Right forelimb (tissue), 1 donor: Measurements from ENCODE around the gene DOCK9.
"Not testable (repeated sequence)": the region's sequence is repeated elsewhere in the genome, so short reads cannot be mapped to it uniquely, and the experiment has no call there.

Experiments
- DNase-seq: peaks from one replicate; pipeline ENCODE4 v3.0.0-alpha.2; 2018

The DOCK9 gene

GRCh38 chr13:98915981-98916380 is 61.9 kb downstream of the DOCK9 start:
- no peak for DNase-seq

DNA sequence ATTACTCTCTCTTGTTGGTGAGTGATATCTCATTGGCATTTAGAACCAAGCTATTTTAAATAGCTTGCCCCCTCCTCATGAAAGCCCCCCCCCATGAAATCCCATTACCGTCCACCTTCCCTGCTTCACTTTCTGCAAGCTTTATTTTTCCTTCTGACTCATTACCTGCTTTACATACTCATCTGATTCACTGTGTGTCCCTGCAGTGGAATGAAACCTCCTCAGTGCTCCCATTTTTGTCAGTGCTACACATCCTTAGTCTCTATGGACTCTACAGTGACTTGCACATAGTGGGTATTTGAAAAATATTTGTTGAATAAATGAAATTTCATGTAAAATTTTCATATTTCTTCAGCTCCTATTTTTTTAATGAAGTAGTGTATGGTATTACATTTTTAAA is 62.3 kb downstream of the DOCK9 start:
- DNase-seq = no peak

GRCh38 chr13:98913741-98914140 is 64.1 kb downstream of the DOCK9 start:
- DNase-seq = no peak

DNA sequence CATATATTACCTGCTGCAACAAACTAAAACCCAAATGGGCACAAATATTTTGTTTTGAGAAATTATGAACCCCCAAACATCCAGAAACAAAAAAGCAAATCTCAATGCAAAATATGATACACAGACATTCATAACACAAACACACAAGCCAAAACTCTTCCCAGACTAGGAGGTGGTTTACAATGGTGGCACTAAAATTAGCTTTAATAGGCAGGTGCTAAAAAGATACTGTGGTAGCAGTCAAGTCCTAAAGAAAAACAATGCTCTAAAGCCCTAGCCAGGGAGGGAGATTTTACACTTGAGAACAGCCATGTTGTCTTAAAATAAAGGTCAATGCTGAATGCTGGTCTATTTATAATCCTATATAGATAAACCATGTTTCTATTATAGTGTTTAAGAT is 65.0 kb downstream of the DOCK9 start:
- no peak for DNase-seq

- DNase-seq = no peak
Measured at GRCh38 chr13:98910501-98910951, 67.3 kb downstream of the DOCK9 start.

- DNase-seq = no peak
Measured at GRCh38 chr13:98909016-98909415, 68.8 kb downstream of the DOCK9 start.

DNA sequence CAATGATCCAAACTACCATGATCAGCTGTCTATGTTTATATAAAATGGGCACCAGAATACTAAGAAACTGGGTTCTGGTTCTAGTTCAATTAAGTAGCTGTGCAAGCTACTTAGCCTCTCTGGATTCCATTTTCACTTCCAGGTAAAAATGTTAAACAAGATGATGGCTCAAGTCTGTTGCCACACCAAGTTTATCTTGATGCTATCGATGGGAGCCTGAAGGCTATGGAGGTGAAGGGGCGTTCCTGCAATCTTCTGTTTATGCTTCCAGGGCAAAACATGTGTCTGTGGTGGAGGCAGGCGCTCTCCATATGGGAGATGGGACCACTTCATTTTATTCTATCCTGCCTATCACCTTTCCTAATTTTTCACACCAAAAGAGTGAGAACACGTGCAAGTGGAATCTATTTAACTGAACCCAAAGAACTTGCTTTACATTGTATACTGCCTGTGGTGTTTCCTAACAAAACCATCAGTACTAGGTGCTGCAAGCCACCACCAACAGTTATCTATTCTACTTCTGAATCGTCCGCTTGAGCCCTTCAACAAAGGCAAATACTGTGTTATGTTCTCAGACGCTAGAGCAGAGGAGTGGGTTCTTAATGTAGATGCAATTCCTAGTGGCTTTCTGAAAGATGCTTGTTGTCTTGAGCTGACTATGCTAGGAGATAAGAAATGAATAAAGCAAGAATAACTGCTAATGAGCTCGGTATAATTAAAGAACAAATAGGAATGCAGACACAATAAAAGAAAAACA is 70.9 kb downstream of the DOCK9 start:
- DNase-seq = no peak

DNA sequence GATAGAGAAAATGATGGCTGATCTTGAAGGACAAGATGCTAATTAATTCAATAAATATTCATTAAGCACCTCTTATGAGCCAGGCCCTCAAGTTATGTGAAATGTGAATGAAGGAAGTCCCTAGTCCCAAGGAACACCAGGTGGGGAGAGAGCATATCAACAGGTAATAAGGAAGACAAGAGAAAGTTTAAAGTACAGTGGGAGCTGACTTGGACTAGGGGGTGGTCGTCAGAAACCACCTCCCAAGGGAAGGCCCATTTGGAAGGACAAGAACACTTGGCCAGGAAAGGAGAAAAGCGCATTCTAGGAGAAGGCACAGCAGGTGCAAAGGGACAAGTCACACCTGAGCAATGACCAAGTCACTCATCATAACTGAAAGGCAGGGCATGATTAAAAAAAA is 72.7 kb downstream of the DOCK9 start:
- DNase-seq = no peak

- DNase-seq = no peak
Measured at GRCh38 chr13:98900442-98900841, 77.4 kb downstream of the DOCK9 start.

DNA sequence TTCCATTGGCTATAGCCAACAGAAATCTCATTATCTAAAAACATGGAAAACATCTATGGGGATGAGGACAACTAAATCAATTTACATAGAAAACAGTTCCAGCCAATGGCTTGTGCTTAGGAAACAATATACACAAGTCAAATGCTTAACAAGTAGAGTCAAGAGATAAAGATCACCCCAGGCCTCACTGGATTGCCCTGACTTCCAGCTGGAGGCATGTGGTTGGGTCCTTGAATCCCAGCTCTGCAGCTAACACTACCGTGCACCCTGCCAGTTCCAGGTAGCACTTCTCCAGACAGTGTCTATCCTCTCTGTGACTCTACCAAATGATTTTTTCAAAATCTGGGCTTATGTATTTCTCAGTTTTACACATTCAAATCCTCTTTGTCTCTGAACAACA is 80.2 kb downstream of the DOCK9 start:
- DNase-seq = no peak

- no peak for DNase-seq
Measured at GRCh38 chr13:98896868-98897144, 81.1 kb downstream of the DOCK9 start.

- no peak for DNase-seq
Measured at GRCh38 chr13:98896083-98896867, 81.6 kb downstream of the DOCK9 start.

GRCh38 chr13:98894814-98895213 is 83.0 kb downstream of the DOCK9 start:
- DNase-seq = not testable (repeated sequence)

DNA sequence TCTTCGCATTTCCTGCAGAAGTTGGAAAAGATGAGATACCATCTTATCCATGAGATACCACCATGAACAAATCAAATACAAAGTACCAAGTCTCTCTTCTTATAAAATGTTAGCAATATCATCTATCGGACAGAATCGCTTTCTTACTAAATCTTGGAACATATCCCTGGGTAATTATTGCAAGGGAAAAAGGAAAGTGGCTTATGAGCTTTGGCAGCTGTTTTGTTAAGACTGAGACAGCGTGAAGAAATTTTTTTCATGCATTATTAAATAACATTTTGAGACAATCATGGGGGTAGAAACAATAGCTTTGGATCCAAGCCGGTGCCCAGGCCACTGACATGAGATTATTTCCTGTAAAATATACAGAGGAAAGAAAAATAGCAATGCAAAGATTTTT is 84.5 kb downstream of the DOCK9 start:
- no peak for DNase-seq

DNA sequence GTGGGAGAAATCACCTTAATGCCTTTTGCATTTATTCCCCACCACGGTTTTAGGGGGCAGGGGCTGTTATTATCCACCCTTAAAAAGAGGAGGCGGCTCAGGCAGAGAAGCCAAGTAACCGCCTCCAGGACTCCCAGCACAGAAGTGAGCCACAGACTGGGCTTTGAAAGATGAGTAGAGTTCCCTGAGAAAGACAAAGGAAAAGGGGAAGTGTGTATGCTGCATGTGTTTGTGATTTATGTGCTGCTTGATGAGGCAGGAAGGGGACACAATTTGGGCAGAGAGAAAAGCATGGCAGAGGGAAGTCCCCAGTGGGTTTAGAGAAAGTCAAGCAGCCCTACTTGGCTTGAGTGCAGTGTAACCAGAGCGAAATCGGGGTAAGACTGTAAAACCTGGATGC is 85.0 kb downstream of the DOCK9 start:
- DNase-seq = no peak

DNA sequence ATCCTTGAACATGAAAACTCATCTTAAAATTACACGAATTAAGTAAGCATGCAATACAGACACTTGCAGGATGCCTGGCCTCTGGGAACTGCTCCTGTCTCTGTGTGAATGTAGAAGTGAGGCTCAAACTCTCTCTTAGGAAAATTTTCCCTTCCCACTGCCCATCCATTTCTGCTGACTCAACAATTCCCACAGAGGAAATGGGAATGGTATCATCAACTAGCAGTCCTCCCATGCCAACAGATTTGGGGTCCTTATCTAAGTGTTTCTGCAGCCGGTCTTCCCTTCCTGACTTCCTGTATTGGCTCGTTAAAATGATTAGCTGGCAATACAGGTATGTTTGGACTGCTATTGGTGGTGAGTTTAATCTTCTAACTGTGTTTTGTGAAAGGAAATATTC is 85.8 kb downstream of the DOCK9 start:
- no peak for DNase-seq

GRCh38 chr13:98890925-98891324 is 86.9 kb downstream of the DOCK9 start:
- DNase-seq = no peak

GRCh38 chr13:98890186-98890585 is 87.7 kb downstream of the DOCK9 start:
- DNase-seq = no peak

DNA sequence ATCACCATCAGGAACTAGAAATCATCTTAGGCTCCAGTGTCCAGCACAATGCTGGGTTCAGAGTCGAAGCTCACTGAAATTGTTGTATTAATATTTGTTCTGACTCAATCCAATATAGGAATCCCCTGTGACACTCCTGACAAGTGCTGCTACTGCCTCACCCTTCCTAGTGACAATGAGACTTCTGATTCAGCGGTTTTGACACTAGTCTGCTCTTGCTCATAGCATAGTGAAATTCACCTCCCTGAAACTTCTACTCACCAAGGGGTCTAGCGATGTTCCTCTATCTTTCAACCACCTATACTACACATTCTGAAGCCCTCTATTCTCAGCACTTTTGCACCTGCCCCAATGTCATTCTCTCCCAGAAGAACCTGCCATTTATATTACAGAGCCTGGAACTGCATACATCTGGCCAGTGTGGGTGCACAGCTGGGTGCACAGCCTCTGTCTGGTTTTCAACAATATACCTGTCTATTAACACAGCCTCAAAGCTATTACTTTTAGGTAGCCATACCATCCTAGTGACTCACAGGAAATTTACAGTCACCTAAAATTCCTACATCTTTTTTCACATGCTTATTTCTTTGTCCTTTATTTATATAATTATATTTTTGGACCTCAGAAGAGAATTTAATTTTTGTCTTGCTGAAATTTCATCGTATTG is 88.3 kb downstream of the DOCK9 start:
- DNase-seq = no peak

DNA sequence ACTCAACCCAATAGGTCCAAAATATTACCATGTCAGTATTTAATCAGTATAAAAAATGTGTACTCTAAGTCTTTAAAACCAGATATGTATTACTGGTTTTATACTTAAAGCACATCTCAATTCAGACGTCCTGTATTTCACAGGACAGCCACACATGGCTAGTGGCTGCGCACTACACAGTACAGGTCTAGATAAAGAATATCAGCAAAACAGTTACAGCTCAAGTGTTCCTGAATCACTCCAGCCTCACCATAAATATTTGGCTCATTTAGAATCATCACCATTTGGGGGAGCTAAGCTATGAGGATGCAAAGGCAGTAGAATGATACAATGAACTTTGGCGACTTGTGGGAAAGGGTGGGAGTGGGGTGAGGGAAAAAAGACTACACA is 89.0 kb downstream of the DOCK9 start:
- no peak for DNase-seq

GRCh38 chr13:98888222-98888889 is 89.5 kb downstream of the DOCK9 start:
- no peak for DNase-seq

GRCh38 chr13:98886587-98887230 is 91.2 kb downstream of the DOCK9 start:
- no peak for DNase-seq

GRCh38 chr13:98885600-98885999 is 92.3 kb downstream of the DOCK9 start:
- DNase-seq = no peak
